ENCODE data around the gene OR2AT4.
"Not testable (repeated sequence)": the region's sequence is repeated elsewhere in the genome, so short reads cannot be mapped to it uniquely, and the experiment has no call there.

OR2AT4 gene

DNA sequence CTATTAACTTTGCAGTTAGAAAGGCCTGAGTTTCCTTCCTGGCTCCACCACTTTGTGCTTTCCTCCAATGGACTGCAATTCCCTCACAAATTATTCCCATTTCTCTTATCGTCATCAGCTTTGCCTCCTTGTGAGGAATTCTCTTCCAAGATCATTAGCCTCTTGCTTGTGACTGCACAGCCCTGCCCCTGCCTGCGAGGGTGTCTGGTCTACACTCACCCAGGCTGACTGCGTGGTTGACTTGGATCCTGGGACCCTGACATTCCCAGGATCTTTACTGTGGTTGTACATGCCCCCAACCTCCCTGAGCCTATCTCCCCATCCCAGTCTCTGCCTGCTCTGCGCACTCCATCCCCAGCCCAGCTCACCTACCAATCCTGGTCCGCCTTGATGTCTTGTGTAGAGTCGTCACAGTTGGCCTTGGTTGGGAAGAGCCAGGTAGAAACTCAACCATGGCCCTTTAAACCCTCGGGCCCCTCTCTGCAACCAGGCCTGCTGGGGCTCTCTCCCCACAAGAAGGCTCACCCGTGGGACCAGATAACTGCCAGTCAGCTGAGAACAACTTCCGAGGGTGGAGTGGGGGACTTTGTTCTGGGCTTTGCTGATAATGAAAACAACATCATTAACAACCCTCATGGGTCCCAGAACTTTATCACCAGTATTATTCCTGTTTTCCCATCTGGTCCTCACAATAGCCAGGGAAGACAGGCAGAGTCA lies at the start of gene OR2AT4:
Gene OR2AT4 (minus strand): TSS at position 421 of the 717 bp plus-strand sequence.
- no peak for DNase-seq (ENCODE audit: extremely low read depth in 1 of 2, low read depth in 1 of 2)

DNA sequence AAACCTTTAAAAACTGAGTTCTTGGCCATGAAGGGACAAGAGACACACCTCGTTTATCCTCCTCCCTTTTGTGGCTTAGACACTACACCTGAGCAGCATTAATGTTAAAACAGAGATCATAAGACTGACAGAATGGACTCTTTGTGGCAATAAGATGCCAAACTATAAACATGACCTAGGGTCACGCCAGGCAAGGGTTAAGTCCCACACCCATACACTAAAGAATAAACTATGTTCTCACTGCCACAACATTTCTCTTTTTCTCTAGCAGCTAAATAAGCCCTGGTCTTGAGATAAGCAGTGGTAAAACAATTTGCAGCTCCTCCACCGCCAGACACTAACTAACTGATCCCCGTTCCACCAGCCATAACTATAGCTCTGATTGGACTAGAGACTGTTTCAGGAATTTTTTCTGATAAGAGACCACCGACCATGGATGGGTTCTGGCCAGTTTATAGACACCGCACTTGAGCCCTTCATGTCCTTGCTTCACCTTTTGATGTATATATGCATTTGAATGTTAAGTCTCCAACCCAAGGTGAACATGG lies 49.4 kb upstream of the OR2AT4 start:
- no peak for DNase-seq (ENCODE audit: extremely low read depth in 1 of 2, low read depth in 1 of 2)

DNA sequence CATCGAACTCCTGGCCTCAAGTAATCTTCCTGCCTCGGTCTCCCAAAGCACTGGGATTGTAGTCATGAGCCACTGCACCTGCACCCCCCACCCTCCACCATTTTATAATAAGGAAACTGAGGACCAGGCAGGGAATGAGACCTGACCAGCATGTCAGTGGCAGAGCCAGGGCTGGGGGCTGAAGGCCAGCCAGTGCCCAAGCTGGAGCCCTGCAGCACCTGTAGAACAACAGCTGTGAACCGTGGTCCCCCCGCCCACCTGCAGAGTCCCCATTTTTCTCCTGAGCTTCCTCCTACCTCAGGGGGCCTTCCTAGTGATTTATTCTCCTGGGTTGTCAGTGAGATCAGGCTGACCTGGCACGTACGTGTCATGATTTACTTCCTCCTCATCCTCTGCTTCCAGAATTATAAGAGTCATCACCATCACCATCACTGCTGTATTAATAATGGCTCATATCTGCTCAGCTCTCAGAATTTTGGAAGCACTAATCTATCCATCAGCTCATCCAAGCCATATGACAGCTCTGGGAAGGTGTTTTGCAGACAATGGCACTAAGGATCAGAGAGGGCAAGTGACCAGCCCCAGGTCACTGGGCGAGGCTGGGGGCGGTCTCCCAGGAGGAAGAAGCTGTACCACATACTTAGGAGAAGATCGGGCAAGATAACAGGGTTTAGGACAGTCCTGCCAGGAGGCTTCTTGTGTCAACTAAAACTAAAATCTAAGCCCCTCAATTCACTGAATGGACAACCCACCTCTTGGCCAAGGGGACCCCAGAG lies 48.7 kb upstream of the OR2AT4 start:
- DNase-seq (ENCODE audit: extremely low read depth in 1 of 2, low read depth in 1 of 2), result no peak

DNA sequence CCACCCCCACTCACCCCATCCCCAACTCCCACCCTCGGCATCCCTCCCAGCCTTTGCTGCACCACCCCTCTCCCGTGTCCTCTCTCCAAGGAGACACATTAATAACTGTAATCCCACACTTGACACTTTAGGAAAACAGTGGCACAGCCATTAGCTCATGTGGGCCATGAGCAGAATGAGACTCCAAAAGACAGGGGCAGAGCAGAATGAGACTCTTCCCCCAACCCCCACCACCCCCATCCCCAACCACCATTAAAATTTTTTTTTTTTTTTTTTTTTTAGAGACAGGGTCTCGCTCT lies 48.0 kb upstream of the OR2AT4 start:
- DNase-seq (ENCODE audit: extremely low read depth in 1 of 2, low read depth in 1 of 2), result no peak

DNA sequence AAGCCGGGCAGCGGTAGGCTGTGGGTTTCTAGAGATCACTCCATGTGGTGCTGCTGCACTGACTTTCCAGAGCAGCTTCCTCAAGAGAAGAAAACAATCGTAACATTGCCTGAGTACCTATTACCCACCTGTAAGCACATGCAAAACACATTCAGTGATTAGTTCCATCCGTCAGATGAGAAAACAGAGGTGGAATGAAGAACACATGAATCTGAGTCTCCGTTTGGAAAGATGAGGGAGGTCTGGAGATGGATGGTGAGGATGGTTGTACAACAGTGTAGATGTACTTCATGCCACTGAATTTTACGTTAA lies 46.7 kb upstream of the OR2AT4 start:
- no peak for DNase-seq (ENCODE audit: extremely low read depth in 1 of 2, low read depth in 1 of 2)

DNA sequence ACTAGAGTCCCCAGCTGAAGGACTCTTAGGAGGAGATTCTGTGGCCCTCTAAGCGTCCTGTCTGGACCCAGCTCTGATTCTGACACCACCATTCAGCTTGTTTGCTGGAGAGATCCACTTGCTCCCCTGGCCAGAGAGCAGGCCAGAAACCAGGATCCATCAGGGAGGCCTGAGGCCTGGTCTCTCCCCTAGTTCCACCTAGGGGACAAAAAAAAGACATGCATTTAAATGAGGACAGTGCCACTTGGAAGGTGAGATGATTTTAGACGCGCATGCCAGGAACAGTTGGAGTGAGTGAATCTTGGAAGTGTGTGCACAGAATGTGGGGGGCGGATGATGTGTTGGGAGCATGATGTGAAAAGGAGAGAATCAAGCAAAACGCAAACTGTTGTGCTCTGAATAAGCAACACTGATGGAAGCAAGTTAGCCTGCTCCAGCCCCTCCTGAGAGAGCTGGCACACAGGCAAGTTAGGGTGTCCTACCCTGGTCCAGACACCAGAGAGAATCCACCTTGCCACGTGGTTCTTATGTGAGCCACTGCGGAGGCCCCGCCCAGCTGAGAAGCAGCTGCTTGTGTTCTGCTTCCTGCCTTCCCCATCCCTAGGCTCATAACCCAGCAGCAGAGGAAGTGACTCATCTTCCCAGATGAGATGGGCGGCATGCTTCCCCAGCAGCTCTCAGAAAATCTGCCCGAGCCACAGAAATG lies 46.2 kb upstream of the OR2AT4 start:
- DNase-seq (ENCODE audit: extremely low read depth in 1 of 2, low read depth in 1 of 2), result peak; percentile 54 to 77

DNA sequence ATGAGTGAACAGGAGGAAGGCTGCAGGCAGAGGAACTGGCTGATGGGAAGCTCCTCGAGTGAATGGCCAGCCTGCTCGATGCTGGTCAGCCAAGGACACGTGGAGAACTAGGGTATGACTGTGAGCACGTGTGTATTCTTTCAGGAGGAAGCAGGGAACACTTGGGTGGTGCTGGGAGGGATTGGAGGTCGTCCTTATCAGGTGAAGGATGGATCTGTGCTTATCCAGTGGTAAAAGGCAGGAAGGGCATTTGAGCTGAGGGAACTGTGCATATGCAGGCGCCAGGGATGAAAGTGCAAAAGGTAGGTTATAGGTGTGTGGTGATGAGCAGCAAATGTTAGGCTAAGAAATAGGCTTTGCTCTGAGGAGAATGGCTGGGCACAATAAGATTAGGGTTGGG lies 44.5 kb upstream of the OR2AT4 start:
- no peak for DNase-seq (ENCODE audit: extremely low read depth in 1 of 2, low read depth in 1 of 2)

DNA sequence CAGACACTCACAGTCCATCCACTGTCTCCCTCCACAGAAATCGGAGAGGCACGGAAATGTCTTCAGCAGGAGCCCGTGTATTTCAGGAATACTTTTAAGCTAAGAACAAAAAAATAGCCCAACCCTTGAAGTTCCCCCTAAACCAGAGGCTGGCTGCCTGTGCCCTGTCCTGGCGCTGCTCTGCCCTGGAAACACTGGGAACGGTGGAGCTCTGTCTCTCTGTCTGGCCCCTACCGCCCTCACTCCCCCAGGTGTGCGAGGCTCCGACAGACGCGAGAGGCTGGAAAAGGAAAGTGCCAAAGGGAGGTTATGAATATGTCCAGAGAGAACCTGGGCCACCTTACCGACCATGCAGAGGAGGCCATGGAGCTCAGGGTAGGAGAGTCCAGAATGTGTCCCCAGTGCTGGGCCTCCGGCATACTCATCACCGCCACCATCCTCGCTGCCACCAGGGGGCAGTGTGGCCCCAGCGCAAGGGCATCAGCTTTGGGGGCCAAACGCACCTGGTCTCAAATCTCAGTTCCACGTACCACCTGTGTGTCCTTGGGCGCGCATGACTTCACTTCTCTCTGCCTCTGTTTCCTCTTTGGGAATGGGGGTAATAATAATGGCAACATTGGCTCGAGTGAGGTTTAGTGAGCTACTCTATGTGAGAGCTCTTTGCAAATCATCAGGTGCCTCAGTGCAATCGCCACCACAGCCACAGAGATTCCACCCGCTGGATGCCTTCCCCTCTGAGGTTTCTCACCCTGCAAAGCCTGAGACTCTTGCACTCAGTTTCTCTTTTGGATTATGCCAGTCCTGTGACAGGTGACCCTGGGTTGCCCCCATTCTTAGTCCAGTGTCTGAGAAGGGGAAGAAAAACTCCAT lies 43.8 kb upstream of the OR2AT4 start:
- peak; percentile 38 to 49 for DNase-seq (ENCODE audit: extremely low read depth in 1 of 2, low read depth in 1 of 2)

DNA sequence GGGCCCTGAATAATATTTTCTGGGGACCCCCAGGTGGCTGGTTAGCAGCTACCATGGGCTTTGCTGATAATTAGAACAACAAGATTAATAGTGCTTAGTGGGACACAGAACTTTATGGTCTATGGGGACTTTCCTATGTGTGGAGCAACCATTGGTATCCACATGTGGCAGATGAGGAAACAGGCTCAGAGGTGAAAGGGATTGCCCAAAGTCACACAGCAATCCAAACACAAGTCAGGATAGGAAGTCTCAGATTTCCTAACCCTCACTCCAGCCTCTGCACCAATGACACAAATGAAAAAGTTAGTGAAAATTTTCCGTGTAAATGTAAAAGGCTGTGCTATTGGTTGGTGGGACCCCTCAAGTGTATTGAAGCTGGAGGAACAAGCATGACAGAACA lies 39.0 kb upstream of the OR2AT4 start:
- no peak for DNase-seq (ENCODE audit: extremely low read depth in 1 of 2, low read depth in 1 of 2)

DNA sequence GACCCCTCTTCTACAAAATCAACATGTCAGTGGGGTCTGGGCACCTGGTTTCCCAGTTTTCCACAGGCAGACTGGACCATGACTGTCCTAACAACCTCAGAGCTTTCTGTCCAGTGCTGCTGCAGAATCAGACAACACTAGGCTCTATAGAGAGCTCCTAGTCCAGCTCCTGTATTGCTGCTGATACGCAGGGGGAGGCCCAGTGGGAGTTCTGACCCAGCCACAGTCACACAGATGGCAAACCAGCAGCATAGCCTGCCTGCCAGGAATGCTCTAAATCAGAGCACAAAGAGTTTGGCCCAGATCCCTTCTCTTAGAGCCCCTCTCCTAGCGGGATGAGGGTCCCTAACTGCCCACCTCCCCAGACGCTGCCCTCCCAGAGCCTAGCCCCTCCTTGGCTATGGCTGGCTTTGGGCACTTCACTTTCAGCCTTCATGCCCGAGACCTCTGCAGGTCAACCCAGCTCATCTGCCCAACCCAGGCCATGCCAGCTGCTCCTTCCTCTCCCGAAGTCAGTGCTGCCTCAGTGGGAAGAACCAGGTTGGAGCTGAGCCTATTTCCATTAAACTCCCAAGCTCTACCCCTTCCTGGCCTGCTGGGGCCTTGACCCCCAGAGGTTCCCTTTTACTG lies 38.5 kb upstream of the OR2AT4 start:
- no peak for DNase-seq (ENCODE audit: extremely low read depth in 1 of 2, low read depth in 1 of 2)

DNA sequence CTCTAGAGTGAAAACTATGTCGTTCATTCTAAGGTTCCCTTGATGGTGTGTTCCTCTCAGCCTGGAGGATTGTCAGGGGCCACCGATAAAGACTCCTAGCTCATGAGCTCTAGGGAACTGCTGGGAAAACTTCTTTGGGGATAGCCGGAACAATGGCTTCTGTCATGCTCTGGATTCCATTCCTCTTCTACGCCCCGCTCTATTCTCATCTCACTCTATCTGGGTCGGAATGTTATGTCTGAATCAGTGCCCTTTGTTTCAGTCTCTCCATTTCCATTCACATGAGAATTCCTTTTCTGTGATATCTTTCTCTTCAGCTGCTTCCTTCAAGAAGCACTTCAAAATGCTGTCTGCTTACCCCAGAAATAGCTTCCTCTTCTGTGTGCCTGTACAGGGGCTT lies 37.3 kb upstream of the OR2AT4 start:
- no peak for DNase-seq (ENCODE audit: extremely low read depth in 1 of 2, low read depth in 1 of 2)

DNA sequence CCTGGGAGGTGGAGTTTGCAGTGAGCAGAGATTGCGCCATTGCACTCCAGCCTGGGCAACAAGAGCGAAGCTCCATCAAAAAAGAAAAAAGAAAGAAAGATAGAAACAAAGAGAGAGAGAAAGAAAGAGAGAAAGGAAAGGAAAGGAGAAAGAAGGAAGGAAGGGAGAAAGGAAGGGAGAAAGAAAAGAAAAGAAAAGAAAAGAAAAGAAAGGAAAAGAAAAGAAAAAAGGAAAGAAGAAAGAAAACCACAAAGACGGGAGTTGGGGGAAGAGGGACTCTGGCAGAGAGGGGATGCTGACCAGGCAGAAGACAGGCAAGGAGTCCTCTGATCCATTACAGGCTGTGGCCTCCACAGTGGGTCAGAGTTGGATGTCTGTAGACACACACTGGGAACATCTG lies 35.4 kb upstream of the OR2AT4 start:
- no peak for DNase-seq (ENCODE audit: extremely low read depth in 1 of 2, low read depth in 1 of 2)

DNA sequence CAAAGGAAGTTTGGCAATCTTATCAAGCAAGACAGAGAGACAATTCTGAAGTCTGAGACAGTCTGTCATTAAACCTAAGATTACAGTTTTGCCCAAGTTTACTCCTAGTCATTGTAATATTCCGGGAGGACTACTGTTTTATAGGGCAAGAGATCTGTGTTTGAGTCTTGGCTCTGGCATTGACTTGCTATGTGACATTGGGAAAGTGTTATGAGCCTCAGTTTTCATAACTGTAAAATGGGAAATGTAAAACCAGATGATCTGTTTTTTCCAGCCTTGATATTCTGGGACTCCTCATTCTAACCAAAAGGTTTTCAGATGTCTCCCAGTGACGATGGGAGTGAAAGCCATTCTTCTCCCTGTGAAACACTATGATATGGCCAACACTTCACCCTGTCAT lies 29.9 kb upstream of the OR2AT4 start:
- DNase-seq (ENCODE audit: extremely low read depth in 1 of 2, low read depth in 1 of 2), result no peak

DNA sequence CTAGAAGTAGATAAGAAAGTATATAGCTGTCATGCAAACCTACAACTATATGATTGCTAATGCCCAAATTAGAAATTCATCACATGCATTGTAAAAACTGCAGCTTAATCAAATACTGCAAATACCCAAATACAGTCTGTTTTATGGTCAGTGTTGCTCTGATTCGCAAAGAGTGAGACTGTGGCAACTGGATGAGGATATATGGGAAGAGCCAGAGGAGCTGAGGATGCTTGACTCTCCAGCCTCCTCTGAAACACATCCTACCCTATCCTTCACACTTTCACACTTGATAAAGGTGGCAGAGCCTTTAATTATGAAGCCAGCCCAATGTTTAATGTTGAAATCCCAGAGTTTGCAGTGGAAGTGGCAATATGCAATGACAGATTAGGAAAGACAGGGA lies 21.9 kb upstream of the OR2AT4 start:
- no peak for DNase-seq (ENCODE audit: extremely low read depth in 1 of 2, low read depth in 1 of 2)

DNA sequence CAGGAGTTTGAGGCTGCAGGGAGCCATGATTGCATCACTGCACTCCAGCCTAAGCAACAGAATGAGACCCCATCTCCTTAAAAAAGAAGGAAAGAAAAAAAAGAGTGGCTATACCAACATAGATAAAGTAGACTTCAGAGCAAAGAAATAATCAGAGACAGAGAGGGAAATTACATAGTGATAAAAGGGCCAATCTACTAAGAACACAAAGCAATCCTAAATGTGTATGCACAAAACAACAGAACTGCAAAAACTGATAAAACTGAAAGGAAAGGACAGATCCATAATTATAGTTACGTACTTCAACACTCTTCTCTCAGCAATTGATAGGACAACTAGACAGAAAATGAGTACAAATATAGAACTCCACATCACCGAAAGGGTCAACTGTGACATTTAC lies 17.8 kb upstream of the OR2AT4 start:
- DNase-seq (ENCODE audit: extremely low read depth in 1 of 2, low read depth in 1 of 2), result no peak

DNA sequence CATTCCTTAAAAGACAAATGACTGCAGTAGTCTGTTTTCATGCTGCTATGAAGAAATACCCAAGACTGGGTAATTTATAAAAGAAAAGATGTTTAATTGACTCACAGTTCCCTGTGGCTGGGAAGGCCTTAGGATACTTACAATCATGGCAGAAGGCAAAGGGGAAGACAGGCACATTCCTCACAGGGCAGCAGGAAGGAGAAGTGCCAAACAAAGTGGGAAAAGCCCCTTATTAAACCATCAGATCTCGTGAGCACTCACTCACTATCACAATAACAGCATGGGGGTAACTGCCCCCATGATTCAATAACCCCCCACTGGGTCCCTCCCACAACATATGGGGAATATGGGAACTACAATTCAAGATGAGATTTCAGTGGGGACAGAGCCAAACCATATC lies 16.4 kb upstream of the OR2AT4 start:
- DNase-seq (ENCODE audit: extremely low read depth in 1 of 2, low read depth in 1 of 2), result no peak

DNA sequence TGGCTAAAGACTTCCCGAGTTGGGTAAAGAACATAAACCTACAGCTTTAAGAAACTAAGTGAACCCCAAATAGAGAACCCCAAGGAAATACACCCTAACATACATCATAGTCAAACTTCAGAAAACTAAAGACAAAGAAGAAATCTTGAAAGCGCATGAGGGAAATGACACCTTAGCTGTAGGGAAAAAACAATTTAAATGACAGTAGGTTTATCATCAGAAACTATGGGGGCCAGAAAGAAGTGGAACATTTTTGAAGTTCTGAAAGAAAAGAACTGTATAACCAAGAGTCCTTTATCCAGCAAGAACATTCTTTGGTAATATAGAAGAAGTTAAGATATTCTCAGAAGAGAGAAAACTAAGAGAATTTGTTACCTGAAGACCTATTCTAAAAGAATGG lies 15.5 kb upstream of the OR2AT4 start:
- no peak for DNase-seq (ENCODE audit: extremely low read depth in 1 of 2, low read depth in 1 of 2)

DNA sequence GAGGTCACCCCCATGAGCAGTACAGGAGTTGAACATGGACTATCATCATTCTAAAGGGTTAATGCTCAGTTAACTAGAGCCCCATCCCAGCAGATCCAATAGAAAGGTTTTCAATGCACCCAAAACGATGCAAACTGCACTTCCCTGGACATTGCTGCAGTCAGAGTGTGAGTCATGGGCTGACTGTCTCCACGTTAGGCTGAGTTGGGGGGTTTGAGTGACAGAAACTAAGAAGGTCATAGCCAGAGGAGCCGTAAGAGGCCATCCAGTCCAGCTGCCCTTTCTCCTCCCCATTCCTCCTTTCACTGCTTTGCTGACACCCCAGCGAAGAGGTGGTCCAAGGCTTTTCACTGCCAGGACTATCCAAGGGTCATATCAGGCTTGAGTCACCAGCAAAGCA lies 10.5 kb upstream of the OR2AT4 start:
- no peak for DNase-seq (ENCODE audit: extremely low read depth in 1 of 2, low read depth in 1 of 2)

DNA sequence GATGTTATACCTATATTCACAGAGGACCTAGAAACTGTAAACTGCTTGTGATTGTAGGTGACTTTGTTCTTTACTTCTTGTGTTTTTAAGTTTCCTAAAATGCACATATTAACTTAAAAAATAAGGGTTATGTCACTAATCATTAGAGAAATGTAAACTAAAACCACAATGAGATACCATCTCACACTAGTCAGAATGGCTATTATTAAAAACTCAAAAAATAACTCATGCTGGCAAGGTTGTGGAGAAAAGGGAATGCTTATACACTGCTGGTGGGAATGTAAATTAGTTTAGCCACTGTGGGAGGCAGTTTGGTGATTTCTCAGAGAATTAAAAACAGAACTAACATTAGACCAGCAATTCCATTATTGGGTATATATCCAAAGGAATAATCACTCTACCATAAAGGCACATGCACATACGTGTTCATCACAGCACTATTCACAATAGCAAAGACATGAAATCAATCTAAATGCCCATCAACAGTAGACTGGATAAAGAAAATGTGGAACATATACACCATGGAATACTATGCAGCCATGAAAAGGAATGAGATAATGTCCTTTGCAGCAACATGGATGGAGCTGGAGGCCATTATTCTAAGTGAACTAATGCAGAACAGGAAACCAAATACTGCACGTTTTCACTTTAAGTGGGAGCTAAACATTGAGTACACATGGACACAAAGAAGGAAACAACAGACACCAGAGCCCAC lies 9.4 kb upstream of the OR2AT4 start:
- not testable (repeated sequence) for DNase-seq (ENCODE audit: extremely low read depth in 1 of 2, low read depth in 1 of 2)

DNA sequence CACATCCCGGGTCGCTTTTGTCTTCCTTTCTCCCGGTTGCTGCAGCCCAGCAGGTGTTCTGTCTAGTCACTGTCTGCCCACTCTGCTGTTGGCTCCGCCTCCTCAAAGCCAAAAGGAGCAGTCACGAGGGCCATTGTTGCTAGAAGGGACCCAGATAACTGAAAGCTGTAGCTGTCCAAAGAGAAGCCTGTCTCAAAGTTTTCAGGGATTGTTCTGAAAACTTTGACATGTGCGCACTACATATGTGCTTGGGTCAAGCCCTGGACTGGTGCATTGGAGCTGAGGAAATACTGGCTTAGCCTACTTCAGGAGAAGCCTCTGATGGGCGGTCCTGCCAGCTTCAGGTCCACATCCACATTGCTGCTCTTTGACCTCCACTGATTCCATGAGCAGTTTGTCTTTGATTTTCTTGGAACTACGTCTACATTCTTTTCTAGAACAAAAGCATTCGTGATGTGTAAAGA lies 8.8 kb upstream of the OR2AT4 start:
- no peak for DNase-seq (ENCODE audit: extremely low read depth in 1 of 2, low read depth in 1 of 2)
